GM23338 (cell line): Measurements from ENCODE around the gene CNN3.

Experiments
- EZH2 ChIP-seq: fragments of 200-600 bp; sonication (generic); IDR thresholded peaks from one replicate; pipeline ENCODE4 v1.8.0; 2017; ENCODE audit warnings: antibody characterized with exemption, mild to moderate bottlenecking, low read depth; ENCODE audit not compliant: unreplicated experiment
- NANOG ChIP-seq: IDR thresholded peaks from 2 replicates; pipeline ENCODE4 v1.6.1; 2016; ENCODE audit warnings: antibody characterized with exemption, borderline replicate concordance
- TF ChIP-seq, protein P1 (sequence below), 2 experiments: fragments of 200-600 bp in 1 of 2; sonication (generic) in 1 of 2; conservative IDR thresholded peaks; 2 replicates each; pipeline versions ENCODE4 v1.5.1 to v1.6.1; 2016 to 2017; ENCODE audit warnings: antibody characterized with exemption in 2 of 2, low read depth in 2 of 2, mild to moderate bottlenecking in 2 of 2, moderate library complexity in 1 of 2
- TF ChIP-seq, protein P2 (sequence below): IDR thresholded peaks from one replicate; pipeline ENCODE4 v1.6.1; 2018; ENCODE audit warnings: antibody characterized with exemption; ENCODE audit not compliant: unreplicated experiment

DNA sequence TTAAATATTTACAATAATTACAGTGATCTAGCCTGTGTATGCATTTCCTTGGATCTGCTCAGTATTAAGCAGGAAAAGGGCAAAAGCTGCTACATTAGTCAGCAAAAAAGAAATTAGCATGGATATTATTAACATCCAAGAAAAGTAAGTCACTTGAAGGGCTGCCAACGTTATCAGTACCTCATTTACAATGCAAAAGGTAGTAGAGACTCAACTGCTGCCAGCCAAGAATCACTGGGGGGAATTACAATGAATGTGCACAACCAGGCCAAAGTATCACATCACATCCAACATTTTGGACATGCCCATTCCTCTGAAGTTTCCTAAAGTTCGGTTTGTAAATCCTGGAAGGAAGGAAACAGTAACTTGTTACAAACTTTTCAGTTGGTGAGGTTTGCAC, 1.9 kb downstream of the CNN3 start:
- TF ChIP-seq EZH2 (no peak), NANOG (no peak)
- TF ChIP-seq, protein P1, sequence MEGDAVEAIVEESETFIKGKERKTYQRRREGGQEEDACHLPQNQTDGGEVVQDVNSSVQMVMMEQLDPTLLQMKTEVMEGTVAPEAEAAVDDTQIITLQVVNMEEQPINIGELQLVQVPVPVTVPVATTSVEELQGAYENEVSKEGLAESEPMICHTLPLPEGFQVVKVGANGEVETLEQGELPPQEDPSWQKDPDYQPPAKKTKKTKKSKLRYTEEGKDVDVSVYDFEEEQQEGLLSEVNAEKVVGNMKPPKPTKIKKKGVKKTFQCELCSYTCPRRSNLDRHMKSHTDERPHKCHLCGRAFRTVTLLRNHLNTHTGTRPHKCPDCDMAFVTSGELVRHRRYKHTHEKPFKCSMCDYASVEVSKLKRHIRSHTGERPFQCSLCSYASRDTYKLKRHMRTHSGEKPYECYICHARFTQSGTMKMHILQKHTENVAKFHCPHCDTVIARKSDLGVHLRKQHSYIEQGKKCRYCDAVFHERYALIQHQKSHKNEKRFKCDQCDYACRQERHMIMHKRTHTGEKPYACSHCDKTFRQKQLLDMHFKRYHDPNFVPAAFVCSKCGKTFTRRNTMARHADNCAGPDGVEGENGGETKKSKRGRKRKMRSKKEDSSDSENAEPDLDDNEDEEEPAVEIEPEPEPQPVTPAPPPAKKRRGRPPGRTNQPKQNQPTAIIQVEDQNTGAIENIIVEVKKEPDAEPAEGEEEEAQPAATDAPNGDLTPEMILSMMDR (conservative IDR thresholded peaks at IDR 0.05; ENCODE audit: low read depth in 2 of 2), result no peak
- TF ChIP-seq, protein P2, sequence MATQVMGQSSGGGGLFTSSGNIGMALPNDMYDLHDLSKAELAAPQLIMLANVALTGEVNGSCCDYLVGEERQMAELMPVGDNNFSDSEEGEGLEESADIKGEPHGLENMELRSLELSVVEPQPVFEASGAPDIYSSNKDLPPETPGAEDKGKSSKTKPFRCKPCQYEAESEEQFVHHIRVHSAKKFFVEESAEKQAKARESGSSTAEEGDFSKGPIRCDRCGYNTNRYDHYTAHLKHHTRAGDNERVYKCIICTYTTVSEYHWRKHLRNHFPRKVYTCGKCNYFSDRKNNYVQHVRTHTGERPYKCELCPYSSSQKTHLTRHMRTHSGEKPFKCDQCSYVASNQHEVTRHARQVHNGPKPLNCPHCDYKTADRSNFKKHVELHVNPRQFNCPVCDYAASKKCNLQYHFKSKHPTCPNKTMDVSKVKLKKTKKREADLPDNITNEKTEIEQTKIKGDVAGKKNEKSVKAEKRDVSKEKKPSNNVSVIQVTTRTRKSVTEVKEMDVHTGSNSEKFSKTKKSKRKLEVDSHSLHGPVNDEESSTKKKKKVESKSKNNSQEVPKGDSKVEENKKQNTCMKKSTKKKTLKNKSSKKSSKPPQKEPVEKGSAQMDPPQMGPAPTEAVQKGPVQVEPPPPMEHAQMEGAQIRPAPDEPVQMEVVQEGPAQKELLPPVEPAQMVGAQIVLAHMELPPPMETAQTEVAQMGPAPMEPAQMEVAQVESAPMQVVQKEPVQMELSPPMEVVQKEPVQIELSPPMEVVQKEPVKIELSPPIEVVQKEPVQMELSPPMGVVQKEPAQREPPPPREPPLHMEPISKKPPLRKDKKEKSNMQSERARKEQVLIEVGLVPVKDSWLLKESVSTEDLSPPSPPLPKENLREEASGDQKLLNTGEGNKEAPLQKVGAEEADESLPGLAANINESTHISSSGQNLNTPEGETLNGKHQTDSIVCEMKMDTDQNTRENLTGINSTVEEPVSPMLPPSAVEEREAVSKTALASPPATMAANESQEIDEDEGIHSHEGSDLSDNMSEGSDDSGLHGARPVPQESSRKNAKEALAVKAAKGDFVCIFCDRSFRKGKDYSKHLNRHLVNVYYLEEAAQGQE, result no peak
